PC-9 (cell line): ENCODE results near the gene ASB5.

Source experiments
- EZH2 ChIP-seq: fragments of 200-600 bp; sonication (generic); IDR thresholded peaks from 2 replicates; pipeline ENCODE4 v1.8.0; 2017; ENCODE audit warnings: antibody characterized with exemption, low read depth
- TF ChIP-seq, protein P1 (sequence below): fragments of 200-600 bp; sonication (generic); conservative IDR thresholded peaks from 2 replicates; pipeline ENCODE4 v1.6.1; 2017; ENCODE audit warnings: mixed run types, antibody characterized with exemption, mild to moderate bottlenecking, moderate library complexity

DNA sequence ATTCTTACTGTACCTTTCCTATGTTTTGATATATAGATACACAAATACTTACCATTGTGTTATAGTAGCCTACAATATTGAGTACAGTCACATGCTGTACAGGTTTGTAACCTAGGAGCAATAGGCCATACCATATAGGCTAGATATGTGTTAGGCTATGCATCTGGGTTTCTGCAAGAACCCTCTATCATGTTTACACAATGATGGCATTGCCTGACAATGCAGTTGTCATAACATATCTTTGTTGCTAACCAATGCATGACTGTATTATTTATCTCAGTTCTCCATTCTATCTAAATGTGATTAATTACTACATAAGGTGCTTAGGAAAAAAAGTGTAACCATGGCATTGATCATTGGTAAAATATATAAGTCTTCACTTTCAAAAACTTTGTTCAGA, 40.8 kb upstream of the ASB5 start:
- TF ChIP-seq, protein P1, sequence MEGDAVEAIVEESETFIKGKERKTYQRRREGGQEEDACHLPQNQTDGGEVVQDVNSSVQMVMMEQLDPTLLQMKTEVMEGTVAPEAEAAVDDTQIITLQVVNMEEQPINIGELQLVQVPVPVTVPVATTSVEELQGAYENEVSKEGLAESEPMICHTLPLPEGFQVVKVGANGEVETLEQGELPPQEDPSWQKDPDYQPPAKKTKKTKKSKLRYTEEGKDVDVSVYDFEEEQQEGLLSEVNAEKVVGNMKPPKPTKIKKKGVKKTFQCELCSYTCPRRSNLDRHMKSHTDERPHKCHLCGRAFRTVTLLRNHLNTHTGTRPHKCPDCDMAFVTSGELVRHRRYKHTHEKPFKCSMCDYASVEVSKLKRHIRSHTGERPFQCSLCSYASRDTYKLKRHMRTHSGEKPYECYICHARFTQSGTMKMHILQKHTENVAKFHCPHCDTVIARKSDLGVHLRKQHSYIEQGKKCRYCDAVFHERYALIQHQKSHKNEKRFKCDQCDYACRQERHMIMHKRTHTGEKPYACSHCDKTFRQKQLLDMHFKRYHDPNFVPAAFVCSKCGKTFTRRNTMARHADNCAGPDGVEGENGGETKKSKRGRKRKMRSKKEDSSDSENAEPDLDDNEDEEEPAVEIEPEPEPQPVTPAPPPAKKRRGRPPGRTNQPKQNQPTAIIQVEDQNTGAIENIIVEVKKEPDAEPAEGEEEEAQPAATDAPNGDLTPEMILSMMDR, result no peak
- TF ChIP-seq EZH2, result no peak
